Measurements from ENCODE around the gene DYNAP. TPM values are rescaled to one million over a fixed set of nuclear protein-coding genes. Genes with fewer than 3 reads are reported as not detected.

Gene DYNAP, protein sequence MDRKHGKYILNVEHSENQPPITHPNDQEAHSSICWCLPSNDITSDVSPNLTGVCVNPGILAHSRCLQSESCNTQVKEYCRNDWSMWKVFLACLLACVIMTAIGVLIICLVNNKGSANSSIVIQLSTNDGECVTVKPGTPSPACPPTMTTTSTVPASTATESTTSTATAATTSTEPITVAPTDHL
- polyA plus RNA-seq (ENCODE audit: insufficient read length in 4 of 4), result not detected

- DNase-seq (ENCODE audit: low read depth in 4 of 4, low spot score in 3 of 4), result no peak
Measured at GRCh38 chr18:54590945-54591344, at the start of gene DYNAP. DYNAP (plus strand) TSS chr18:54591245; CDS start chr18:54591283, 38 bp downstream.

GRCh38 chr18:54551590-54551989, 39.5 kb upstream of the DYNAP start:
- DNase-seq (ENCODE audit: low read depth in 4 of 4, low spot score in 3 of 4), result no peak

DNA sequence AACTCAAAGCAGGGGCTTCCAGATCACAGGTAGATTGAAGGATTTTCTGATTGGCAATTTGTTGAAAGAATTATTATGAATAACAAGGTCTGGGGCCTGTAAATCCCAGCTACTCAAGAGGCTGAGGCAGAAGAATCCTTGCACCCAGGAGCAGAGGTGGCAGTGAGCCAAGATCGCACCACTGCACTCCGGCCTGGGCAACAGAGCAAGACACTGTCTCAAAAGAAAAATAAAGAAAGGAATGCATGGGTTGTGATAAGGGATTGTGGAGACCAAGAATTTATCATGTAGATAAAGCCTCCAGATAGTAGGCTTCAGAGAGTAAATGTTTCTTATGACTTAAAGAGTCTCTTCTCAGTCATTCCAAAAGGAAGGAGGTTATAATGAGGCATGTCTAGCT, 35.8 kb upstream of the DYNAP start:
- DNase-seq (ENCODE audit: low read depth in 4 of 4, low spot score in 3 of 4), result no peak

DNA sequence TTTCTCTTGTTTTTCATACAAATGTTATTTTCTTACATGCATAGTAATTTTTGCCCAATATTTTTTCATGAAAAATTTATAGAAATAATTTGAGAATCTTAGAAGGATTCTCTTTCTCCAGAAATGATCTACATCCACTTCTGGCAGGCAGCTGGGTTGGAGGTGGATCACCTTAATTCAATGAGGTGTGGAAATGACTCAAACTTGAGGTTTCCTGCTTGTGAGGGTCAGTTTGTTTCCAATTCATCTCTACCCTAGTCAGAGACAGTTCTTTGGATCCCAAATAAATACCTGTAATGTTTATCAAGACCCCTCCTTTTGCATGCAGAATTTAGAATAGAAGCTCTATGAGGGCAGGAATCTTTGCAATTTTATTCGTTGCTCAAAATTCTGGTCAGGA, 35.0 kb upstream of the DYNAP start:
- DNase-seq (ENCODE audit: low read depth in 4 of 4, low spot score in 3 of 4), result no peak

GRCh38 chr18:54557958-54558357, 33.1 kb upstream of the DYNAP start:
- no peak for DNase-seq (ENCODE audit: low read depth in 4 of 4, low spot score in 3 of 4)

- DNase-seq (ENCODE audit: low read depth in 4 of 4, low spot score in 3 of 4), result no peak
Measured at GRCh38 chr18:54558609-54559585, 32.1 kb upstream of the DYNAP start.

GRCh38 chr18:54561706-54562267, 29.3 kb upstream of the DYNAP start:
- peak in 1 of 4 donors; percentile 12 for DNase-seq (ENCODE audit: low read depth in 4 of 4, low spot score in 3 of 4)

DNA sequence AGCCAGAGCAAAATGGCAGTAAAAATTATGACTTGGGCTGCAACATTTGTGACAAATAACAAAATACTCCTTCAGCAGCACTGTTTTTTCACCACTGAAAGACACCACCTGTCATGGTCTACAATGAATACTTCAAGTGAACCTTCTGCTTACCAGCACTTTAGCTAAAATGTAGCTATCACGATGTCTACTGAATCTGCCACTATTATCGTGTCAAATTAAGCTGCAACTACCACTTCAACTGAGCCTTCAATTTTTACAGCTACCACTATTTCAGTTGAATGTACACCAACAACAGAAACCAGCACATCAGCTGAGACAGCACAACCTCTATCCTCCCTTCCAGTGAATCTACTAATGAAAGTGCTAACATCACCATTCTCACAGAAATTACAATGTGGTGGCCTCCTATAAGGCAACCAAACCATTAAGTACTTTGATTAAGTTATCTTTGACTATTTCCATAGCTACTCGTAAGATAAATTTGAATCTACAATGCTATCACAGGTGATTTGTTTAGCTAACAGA, 10.8 kb upstream of the DYNAP start:
- DNase-seq (ENCODE audit: low read depth in 4 of 4, low spot score in 3 of 4), result no peak

DNA sequence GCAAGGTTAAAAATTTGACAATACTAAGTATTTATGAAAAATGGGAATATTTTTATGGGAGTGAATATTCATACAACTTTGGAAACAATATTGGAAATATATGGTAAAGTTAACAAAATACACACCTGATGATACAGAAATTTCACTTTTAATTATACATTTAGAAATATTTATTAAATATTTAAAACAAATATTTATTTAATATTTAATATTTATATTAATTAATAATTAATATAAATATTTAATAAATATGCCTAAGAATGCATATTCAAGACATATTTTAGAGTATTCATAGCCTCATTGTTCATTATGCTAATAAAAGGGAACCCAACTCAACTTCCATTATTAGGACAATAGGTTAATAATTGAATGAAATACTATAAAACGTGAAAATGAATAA, 7.0 kb upstream of the DYNAP start:
- no peak for DNase-seq (ENCODE audit: low read depth in 4 of 4, low spot score in 3 of 4)

DNA sequence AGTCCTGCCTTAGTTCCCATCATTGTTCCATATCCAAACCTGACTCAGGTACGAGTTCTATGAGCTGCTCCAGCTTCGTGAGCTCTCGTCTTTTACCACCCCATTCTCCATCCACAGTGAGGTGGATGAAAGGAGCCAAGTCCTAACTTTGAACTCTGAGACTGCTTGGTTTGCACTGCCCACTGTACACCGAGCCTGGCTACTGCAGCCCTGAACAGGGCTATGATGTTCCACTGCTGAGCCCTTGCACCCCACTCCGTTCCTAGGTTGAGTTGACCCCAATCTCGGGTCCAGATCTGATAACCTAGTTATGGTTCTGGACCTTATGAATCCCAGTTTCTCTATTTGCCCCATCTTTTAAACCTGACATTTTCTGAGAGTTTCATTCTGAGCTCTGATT, 5.3 kb upstream of the DYNAP start:
- DNase-seq (ENCODE audit: low read depth in 4 of 4, low spot score in 3 of 4), result no peak

DNA sequence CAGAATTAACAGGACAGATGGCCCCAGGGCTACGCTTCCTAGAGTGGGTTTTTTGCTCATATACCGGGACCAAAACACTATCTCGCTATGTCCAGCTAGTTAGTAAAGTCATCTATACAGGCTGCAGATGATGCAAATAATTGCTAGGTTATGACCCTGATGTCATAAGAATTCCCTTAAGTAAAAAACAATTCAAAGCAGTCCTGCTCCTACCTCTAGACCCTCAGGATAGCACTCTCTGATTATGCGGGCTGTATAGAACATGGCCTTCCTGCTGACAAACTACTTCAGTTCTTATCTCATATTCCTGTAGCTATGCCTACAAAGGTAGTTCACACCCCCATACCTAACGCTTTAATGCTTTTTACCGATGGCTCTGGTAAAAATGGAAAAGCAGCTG, 13.2 kb downstream of the DYNAP start:
- no peak for DNase-seq (ENCODE audit: low read depth in 4 of 4, low spot score in 3 of 4)

- DNase-seq (ENCODE audit: low read depth in 4 of 4, low spot score in 3 of 4), result peak in 2 of 4 donors; percentile 3 to 7
Measured at GRCh38 chr18:54606835-54607212, 15.8 kb downstream of the DYNAP start.

GRCh38 chr18:54607213-54608027, 16.4 kb downstream of the DYNAP start:
- peak in 3 of 4 donors; percentile 12 to 55 (median 53) for DNase-seq (ENCODE audit: low read depth in 4 of 4, low spot score in 3 of 4)

GRCh38 chr18:54608028-54608642, 17.1 kb downstream of the DYNAP start:
- peak in 1 of 4 donors; percentile 1 for DNase-seq (ENCODE audit: low read depth in 4 of 4, low spot score in 3 of 4)

DNA sequence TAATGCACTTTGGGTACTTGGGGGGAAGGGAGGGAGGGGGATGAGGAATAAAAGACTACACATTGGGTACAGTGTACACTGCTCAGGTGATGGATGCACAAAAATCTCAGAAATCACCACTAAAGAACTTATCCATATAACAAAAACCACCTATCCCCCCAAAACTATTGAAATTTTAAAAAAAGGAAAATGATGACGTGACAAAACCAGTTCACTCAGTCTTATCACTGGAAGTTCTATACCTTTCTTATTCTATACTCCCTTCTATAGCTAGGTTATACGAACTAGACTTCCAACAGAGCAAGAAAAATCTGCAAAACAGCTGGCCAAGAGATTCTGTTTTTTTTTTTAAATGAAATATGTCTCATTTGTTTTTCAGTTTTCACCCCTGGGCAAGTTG, 20.8 kb downstream of the DYNAP start:
- no peak for DNase-seq (ENCODE audit: low read depth in 4 of 4, low spot score in 3 of 4)

DNA sequence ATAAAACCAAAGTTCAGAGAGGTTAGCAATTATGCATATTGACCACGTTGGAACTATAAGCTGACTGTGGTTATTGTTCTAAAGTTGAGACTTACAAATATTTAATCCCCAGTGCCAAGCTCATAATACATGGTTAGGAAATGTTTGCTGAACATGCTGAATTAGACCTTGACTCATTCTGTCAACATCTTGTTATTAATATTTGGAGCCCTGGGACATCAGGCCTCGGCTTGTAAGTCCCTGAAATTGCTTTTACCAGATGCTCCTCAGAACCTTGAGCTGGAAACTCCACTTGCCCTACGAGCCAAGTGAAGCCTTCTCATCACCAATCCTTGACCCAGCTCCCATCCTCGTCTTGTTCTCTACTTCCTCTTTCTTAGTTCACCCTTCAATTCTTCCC, 21.2 kb downstream of the DYNAP start:
- DNase-seq (ENCODE audit: low read depth in 4 of 4, low spot score in 3 of 4), result no peak

DNA sequence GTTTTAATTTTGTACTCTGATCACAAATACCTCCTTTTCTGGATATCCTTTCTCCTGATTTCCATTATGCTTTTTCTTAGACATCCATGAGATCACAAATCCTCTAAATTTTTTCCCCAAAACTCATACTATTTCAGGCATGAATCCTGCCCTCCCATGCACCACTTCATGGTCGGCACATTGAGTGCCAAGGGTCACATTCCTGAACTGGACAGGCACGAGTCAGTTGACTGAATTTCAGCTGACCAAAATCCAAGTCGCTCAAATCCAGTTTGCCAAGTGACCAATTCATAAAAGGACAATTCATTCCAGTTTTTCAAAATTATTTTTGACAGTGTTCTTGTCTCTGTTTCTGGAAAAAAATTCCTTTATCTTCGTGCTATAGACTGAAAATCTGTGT, 22.1 kb downstream of the DYNAP start:
- no peak for DNase-seq (ENCODE audit: low read depth in 4 of 4, low spot score in 3 of 4)

DNA sequence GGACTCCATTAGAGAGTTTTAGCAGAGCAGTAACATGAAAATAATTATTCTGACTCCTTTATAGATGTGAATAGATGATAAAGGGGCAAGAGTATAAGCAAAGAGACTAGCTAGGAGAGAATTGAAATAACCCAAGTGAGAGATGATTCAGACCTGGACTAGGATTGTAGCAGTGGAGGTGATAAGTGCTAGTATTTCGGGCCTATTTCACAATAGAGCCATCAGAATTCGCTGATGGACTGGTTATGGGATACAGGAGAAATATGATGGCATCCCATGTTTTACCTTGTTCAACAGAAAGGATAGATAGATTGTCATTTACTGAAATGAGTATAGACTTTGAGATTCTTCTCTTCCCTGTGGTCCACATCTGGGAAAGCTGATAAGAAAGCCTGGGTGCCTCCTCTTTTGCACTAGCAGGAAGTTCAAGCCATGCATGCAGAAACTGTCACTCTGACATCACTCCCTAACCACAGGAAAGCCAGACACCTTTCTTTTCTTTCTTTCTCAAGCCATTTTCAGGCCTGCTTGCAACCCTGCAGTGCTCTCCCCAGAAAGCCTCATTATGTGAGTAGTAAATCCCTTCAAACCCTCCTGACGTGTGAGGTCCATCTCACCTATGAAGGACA, 25.3 kb downstream of the DYNAP start:
- DNase-seq (ENCODE audit: low read depth in 4 of 4, low spot score in 3 of 4), result no peak

DNA sequence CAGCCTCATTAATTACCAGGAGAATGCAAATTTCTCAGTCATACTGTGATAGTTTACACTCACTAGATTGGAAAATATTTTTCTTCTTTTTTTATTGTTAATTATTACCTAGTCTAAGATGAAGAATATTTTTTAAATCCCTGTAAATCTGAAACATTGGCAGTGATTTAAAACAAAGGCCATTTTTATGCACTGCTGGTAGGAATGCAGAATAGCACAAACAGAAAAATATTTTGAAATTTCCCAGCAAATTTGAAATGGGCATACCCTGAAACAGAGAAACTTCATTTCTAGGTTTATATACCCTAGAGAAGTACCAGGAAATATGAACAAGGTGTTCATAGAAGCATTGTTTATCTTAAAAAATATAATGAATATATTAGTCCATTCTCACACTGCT, 31.0 kb downstream of the DYNAP start:
- no peak for DNase-seq (ENCODE audit: low read depth in 4 of 4, low spot score in 3 of 4)

DNA sequence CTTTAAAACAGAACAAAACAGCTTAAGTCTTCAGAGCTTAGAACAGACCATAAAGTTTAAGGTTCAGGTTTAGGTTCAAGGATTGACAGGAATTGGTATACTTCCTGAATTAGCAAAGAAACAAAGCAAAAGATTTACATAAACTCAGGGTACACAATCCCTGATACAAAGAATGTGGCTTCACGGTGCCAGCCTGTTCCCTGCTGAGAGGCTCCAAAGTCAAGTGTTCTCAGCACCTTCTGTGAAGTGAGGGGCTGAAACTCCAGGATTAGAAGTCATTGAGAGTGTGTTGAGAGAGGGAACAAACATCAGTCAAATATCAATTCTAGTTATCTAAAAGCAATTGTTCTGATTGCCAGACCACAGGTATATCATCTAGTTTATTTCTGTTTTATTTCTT, 35.7 kb downstream of the DYNAP start:
- DNase-seq (ENCODE audit: low read depth in 4 of 4, low spot score in 3 of 4), result no peak

All from left renal pelvis (tissue), 4 donors.